ENCODE measurements around the gene SRSF3.

DNA sequence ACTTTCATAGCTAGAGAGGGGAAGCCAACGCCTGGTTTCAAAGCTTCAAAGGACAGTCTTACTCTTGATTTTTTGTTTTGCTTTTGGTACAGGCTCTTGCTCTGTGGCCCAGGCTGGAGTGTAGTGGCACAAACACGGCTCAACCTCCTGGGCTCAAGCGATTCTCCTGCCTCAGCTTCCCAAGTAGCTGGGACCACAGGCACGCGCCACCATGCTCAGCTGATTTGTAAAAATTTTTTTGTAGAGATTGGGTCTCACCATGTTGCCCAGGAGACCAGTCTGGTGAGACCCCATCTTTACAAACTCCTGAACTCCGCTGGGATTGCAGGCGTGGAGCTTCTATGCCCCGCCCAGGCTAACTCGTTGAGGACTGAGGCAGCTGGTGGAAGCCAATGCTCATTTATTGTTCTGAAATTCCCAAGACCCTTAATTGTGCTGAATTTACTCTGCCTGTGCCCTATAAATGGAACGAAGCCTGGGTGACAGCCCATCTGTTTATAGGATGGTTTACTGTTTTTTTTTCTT lies 18.0 kb downstream of the SRSF3 start:
- TF ChIP-seq, protein P1, sequence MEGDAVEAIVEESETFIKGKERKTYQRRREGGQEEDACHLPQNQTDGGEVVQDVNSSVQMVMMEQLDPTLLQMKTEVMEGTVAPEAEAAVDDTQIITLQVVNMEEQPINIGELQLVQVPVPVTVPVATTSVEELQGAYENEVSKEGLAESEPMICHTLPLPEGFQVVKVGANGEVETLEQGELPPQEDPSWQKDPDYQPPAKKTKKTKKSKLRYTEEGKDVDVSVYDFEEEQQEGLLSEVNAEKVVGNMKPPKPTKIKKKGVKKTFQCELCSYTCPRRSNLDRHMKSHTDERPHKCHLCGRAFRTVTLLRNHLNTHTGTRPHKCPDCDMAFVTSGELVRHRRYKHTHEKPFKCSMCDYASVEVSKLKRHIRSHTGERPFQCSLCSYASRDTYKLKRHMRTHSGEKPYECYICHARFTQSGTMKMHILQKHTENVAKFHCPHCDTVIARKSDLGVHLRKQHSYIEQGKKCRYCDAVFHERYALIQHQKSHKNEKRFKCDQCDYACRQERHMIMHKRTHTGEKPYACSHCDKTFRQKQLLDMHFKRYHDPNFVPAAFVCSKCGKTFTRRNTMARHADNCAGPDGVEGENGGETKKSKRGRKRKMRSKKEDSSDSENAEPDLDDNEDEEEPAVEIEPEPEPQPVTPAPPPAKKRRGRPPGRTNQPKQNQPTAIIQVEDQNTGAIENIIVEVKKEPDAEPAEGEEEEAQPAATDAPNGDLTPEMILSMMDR (IDR thresholded peaks at IDR 0.05; ENCODE audit: low read depth, low read length, poor library complexity, severe bottlenecking): no peak
- TF ChIP-seq EZH2phosphoT487 (IDR thresholded peaks at IDR 0.05; ENCODE audit: borderline replicate concordance, low read length): no peak

Data from DOHH2 (cell line).